Loucy (cell line): ENCODE results near the gene FOXB1.

Source experiments
- CTCF ChIP-seq: fragments of 200-600 bp; sonication (generic); conservative IDR thresholded peaks from 2 replicates; pipeline ENCODE4 v1.5.1; 2014; ENCODE audit warnings: mild to moderate bottlenecking, antibody characterized with exemption, low read length
- EZH2phosphoT487 ChIP-seq: fragments of 200-600 bp; IDR thresholded peaks from 2 replicates; pipeline ENCODE4 v1.6.1; 2018; ENCODE audit warnings: antibody characterized with exemption, mild to moderate bottlenecking, moderate library complexity, borderline replicate concordance

GRCh38 chr15:59958288-59958687 is 45.8 kb upstream of the FOXB1 start:
- no peak for TF ChIP-seq CTCF
- no peak for TF ChIP-seq EZH2phosphoT487
